Measurements from ENCODE around the gene TMIGD1.

TMIGD1 gene

GRCh38 chr17:30333503-30334360 is at the start of gene TMIGD1:
TSS of gene TMIGD1 (minus strand) at chr17:30334057. CDS start at chr17:30332133, 1,924 bp downstream.
- DNase-seq = no peak

DNA sequence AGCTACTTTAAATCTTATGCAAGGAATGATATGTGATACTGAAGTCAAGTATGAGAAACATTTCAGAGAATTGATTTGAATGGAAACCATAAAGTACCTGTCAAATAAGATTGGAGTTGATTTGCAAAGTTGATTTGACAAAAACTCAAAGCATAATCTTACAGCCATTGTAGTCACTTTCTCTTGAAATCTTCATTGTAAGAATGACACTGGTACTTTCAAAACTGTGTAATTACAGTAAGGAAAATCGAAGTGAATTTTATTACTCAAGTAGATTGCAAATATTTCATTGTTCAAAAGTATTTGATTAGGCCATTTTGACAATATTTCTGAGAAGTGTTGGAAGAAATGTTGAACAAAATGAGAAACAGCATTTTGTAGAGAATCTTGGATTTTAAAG is 48.5 kb upstream of the TMIGD1 start:
- DNase-seq = no peak

GRCh38 chr17:30381340-30381659 is 47.4 kb upstream of the TMIGD1 start:
- DNase-seq = no peak

DNA sequence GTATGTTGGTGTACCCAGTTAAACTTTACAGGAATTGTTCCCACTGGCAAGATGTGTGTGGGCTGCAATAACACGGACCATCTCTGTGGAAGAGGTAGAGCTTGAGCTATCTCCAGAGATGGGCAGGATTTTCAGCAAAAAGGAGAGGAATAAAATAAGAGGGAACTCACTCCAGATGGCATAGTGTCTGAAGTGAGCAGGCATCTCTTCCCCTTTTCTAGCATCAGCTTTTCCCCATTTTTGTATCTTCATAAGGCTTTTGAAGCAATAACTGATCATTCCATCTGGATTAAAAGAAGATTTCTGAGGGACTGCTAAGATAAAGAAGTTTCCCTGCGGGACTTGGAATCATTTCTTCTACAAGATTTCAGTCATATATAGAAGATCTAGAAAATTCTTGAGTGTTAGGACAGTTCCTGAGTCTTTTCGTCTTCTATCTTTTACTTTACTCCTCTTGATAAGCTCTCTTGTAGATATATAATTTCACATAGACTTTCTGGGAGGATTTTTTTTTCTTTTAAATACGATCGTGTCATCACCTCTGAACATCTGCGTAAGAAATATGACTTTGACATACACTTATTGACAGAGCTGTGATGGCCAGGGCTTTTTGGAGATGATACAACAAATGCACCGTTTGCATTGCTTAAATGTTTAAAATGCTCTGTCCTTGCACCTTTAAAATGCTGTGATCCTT is 46.9 kb upstream of the TMIGD1 start:
- peak; percentile 39 for DNase-seq

DNA sequence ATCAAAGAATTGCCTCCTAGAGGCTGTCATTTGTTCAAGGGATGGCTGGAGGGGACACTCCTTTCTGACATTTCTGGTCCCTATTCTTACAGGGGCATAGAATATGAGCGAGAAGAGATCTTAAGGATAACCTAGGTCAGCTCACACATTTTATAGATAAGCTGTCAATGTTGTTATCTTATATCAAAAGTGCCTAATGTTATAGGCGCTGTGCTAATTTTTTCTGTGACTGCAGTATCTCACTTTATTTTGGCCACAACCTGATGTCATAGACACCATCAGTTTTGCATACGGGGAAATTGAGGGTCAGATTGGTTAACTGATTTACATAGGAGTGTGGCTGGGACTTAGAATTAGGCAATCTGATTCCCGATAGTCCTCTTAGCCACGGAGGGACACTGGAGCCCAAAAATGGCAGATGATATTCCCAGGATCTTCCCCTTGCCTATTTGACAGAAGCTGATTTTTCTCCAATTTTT is 46.1 kb upstream of the TMIGD1 start:
- peak; percentile 23 for DNase-seq

DNA sequence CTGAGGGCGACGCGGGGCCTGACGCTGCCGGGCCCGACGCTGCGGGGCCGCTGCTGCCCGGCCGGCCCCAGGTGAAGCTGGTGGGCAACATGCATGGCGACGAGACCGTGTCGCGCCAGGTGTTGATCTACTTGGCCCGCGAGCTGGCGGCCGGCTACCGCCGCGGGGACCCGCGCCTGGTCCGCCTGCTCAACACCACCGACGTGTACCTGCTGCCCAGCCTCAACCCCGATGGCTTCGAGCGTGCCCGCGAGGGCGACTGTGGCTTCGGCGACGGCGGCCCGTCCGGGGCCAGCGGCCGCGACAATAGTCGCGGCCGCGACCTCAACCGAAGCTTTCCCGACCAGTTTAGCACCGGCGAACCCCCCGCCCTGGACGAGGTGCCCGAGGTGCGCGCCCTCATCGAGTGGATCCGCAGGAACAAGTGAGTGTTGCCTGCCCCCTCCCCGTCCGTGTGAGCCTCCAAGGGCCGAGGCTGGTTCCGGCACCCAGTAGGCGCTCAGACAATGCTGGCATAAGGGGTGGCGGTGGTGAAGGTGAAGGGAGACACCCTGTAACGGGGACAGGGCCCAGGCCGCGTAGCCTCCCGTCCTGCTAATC is 45.5 kb upstream of the TMIGD1 start:
- DNase-seq = no peak

- peak; percentile 90 for DNase-seq
Measured at GRCh38 chr17:30378825-30379302, 45.0 kb upstream of the TMIGD1 start, which contains the start of gene CPD. TSS of gene CPD (plus strand) at chr17:30378927. CDS start at chr17:30378981, 54 bp downstream.

GRCh38 chr17:30378241-30378824 is 44.5 kb upstream of the TMIGD1 start:
- DNase-seq = no peak

- no peak for DNase-seq
Measured at GRCh38 chr17:30377574-30378240, 43.9 kb upstream of the TMIGD1 start.

GRCh38 chr17:30376621-30377452 is 43.0 kb upstream of the TMIGD1 start:
- peak; percentile 10 for DNase-seq

DNA sequence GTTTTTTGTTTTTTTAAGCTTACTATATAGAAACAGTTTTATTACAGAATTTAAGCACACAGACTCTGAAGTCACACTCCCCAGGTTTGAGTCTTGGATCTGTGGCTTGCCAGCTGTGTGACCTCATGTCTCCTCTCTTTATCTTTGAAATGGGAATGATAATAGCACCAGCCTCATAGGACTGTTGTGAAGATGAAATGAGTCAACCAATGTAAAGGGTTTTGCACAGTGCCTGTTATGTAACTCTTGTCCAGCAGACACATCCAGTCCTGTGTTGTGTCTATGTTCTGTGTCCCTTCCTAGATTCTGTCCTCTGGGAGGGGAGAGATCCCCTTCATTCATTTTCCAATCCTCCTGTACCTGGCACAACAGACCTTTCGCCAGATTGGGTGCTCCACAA is 41.8 kb upstream of the TMIGD1 start:
- no peak for DNase-seq

DNA sequence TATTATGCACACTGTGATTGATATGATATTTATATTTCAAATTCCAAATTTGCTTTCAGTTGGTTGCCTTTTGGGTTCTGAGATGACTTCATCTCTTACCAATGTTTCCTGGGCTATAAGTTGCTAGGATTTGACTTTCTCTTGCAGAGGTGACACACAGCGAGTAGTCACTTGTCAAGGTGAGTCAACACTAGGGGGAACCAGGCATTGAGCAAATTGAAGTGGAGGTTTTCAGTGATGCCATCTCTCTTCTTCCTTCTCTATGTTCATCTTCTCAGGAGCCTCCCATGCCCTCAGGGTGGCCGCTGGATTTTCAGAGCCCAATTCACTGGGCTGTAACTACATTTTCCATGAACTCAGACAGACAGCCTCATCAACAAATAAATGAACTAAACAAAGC is 38.9 kb upstream of the TMIGD1 start:
- DNase-seq = no peak

DNA sequence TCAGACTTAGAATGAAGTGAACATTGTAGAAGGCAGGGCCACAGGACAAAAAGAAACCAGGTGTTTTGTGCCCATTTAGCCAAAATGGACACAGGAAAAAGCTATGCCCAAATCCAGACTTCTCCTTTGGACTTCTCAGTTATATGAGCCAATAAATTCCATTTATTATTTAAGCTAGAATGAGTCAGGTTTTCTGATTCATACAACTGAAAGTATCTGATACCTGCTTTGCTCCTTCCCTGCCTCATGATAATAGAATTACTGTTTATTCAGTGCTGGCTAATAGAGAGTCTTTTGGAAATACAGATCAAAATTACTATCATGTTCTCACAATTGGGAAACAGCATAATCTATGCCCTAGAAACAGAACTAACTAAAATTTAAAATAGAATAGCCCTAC is 36.1 kb upstream of the TMIGD1 start:
- no peak for DNase-seq

GRCh38 chr17:30368912-30369720 is 35.3 kb upstream of the TMIGD1 start:
- DNase-seq = peak; percentile 60

DNA sequence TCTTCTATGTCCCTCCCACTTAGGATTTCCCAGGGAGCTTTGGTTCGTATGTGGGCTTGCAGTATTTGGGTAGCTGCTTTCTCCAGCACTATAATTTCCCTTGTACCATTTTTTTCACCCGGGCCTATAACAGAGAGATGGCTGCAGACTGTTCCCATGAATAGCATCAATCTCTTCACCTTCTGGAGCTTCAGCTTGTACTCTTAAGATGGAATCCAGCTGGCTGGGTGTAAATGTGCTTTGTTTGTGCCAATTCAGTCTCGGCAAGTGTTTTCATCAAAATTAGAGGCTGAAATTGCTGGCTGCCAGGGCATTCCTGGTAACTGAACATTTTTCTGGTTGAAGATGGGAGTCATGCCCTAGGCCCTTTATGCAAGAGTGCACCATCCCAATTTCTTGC is 32.7 kb upstream of the TMIGD1 start:
- no peak for DNase-seq

- peak; percentile 72 for DNase-seq
Measured at GRCh38 chr17:30363715-30364202, 29.9 kb upstream of the TMIGD1 start.

GRCh38 chr17:30361766-30362279 is 28.0 kb upstream of the TMIGD1 start:
- no peak for DNase-seq

DNA sequence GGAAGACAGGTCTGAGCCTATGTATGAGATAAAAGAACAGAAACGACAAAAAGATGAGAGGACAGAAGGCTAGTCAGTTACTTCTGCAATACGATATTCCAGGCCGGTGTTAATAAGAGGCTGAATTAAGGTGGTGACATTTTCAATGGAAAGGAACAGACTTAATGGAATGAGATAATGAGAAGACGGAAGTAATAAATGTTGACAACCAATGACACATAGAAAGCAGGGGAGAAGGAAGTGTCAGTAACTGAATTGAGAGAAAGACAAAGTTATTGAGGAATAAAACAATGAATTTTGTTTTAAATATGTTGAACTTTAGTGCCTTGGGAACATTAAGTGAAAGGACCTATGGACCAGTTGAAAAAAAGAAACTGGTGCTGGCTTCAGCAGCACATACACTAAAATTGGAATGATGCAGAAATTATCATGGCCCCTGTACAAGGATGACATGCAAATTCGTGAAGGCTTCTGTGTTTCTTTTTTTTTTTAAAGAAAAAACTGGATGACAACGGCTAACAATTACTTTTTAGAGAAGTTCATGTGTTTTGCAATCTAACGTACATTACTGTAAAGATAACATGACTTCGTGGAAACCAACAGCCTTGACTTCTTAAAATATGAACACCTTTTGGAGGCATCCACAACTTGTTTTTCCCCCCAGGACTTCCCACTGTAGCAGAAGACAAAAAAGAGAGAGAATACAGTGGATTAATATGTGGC is 26.4 kb upstream of the TMIGD1 start:
- DNase-seq = peak; percentile 89

- DNase-seq = no peak
Measured at GRCh38 chr17:30358055-30358760, 24.4 kb upstream of the TMIGD1 start.

All from MV-4-11 (cell line).